PC-3 (cell line): ENCODE data around the gene DNM3.

ENCODE experiments used
- EZH2 ChIP-seq: fragments of 300-600 bp; sonication (generic); IDR thresholded peaks from one replicate; pipeline ENCODE4 v1.6.1; 2017; ENCODE audit warnings: antibody characterized with exemption, mild to moderate bottlenecking, low read length; ENCODE audit not compliant: unreplicated experiment
- TF ChIP-seq, protein P1 (sequence below): fragments of 300-600 bp; sonication (generic); conservative IDR thresholded peaks from 2 replicates; pipeline ENCODE4 v1.5.1; 2017; ENCODE audit warnings: antibody characterized with exemption, low read depth, mild to moderate bottlenecking, low read length

DNA sequence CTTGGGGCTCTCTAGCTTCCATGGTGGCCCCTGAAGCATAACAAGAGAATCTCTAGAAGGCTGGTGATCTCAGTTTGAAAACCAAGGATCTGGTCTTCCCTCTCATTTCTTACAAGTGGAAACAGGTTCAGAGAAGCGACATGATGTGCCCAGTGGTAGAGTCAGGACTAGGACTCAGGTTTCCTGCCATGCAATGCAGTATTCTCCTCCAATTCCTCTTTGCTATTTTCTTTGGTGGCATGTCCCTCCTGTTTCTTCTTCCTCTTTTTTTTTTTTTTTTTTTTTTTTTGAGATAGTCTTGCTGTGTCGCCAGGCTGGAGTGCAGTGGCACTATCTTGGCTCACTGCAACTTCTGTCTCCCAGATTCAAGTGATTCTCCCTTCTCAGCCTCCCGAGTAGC lies 383.6 kb downstream of the DNM3 start:
- TF ChIP-seq, protein P1, sequence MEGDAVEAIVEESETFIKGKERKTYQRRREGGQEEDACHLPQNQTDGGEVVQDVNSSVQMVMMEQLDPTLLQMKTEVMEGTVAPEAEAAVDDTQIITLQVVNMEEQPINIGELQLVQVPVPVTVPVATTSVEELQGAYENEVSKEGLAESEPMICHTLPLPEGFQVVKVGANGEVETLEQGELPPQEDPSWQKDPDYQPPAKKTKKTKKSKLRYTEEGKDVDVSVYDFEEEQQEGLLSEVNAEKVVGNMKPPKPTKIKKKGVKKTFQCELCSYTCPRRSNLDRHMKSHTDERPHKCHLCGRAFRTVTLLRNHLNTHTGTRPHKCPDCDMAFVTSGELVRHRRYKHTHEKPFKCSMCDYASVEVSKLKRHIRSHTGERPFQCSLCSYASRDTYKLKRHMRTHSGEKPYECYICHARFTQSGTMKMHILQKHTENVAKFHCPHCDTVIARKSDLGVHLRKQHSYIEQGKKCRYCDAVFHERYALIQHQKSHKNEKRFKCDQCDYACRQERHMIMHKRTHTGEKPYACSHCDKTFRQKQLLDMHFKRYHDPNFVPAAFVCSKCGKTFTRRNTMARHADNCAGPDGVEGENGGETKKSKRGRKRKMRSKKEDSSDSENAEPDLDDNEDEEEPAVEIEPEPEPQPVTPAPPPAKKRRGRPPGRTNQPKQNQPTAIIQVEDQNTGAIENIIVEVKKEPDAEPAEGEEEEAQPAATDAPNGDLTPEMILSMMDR, result no peak
- TF ChIP-seq EZH2, result no peak
